ENCODE data around the gene NDN. TPM values are rescaled to one million over a fixed set of nuclear protein-coding genes. Genes with fewer than 3 reads are reported as not detected.

The NDN gene
- total RNA-seq (2012; rRNA removed): 40.1 and 50.3 TPM in 2 replicates
- polyA plus RNA-seq (2012; rRNA removed): 72.4 and 87.6 TPM in 2 replicates
- 39.5 and 73.9 TPM in 2 replicates for polyA plus RNA-seq (2012; cell fraction: cytosol; rRNA removed)
- 25.3 and 39.7 TPM in 2 replicates for polyA plus RNA-seq (2012; cell fraction: nucleus; rRNA removed; ENCODE audit: low replicate concordance)
- Bru-seq, nascent RNA: percentile 54 among the genes with signal in this experiment
- BruChase-seq, experiment 1, labeled RNA remaining after a 6-hour chase: percentile 73 among the genes with signal in this experiment
- percentile 49 among the genes with signal in this experiment for BruChase-seq, experiment 2, labeled RNA remaining after a 2-hour chase
- long read RNA-seq, transcript NDN-202 (1 exons, 1,627 nt): major isoform, 81 of 81 reads
- long read RNA-seq, partial matches to known transcripts: 0 of 81 reads
- long read RNA-seq, other reads (novel, unspliced or antisense): 0 of 81 reads

- Histone ChIP-seq H3K4me1 (ENCODE audit: control insufficient read depth, insufficient read depth, low read length) (peaks cover 3% of the 10 kb centered on the region; the same call in 1 of the 2 replicates), H3K36me3 (ENCODE audit: control insufficient read depth, insufficient read depth, low read length) (no peaks in the 10 kb centered on the region), H2BK20ac (ENCODE audit: low read depth, low read length) (no peak within 1 kb of the TSS), H3K79me1 (ENCODE audit: low read depth in 1 of 2, low read length in 2 of 2) (no peaks in the 10 kb centered on the region), H2AK9ac (replicated peaks; ENCODE audit: low read depth, low read length, poor library complexity) (peak within 1 kb of the TSS; percentile 42), H3K27ac (ENCODE audit: insufficient read depth, low read length) (peak within 1 kb of the TSS; percentile 86), H4K20me1 (ENCODE audit: insufficient read depth, low read length) (no peaks in the 10 kb centered on the region), H2AFZ (replicated peaks; ENCODE audit: low read length, poor library complexity) (peak within 1 kb of the TSS; percentile 85), H4K91ac (ENCODE audit: insufficient read depth, low read depth, low read length) (no peak within 1 kb of the TSS; the same call in 1 of the 2 replicates), H3K23ac (ENCODE audit: low read depth, low read length) (no peak within 1 kb of the TSS), H2BK5ac (ENCODE audit: low read depth, low read length, poor library complexity, severe bottlenecking) (no peak within 1 kb of the TSS), H3K56ac (ENCODE audit: extremely low read depth, insufficient read depth, low read length) (no peak within 1 kb of the TSS), H2AK5ac (ENCODE audit: low read depth, low read length) (no peak within 1 kb of the TSS), H3K9ac (ENCODE audit: low read depth, low read length) (peak within 1 kb of the TSS; percentile 94), H2BK120ac (ENCODE audit: low read depth, low read length) (no peak within 1 kb of the TSS), H4K5ac (ENCODE audit: low read depth, low read length) (peak within 1 kb of the TSS; percentile 85; the same call in 1 of the 2 replicates), H3K18ac (ENCODE audit: low read depth, low read length) (no peak within 1 kb of the TSS; the same call in 1 of the 2 replicates), H3K4ac (ENCODE audit: low read depth, low read length) (no peak within 1 kb of the TSS), H3K27me3 (ENCODE audit: control insufficient read depth, insufficient read depth, low read length) (no peaks in the 10 kb centered on the region), H3K9me3 (ENCODE audit: control insufficient read depth, insufficient read depth, low read length) (no peaks in the 10 kb centered on the region), H4K8ac (ENCODE audit: low read depth in 2 of 2, low read length in 2 of 2) (peak within 1 kb of the TSS; percentile 33 to 65; a peak in 1 of 4 replicates), H2BK15ac (ENCODE audit: low read depth, low read length) (no peak within 1 kb of the TSS), H3K9me1 (ENCODE audit: insufficient read depth, low read length) (no peaks in the 10 kb centered on the region), H3K4me3 (ENCODE audit: insufficient read depth, low read depth, low read length) (peak within 1 kb of the TSS; percentile 96), H3K14ac (replicated peaks; ENCODE audit: low read depth, low read length) (no peak within 1 kb of the TSS), H3K4me2 (ENCODE audit: low read depth, low read length) (peak within 1 kb of the TSS; percentile 81)
- DNase-seq (peak; percentile 52), ATAC-seq (ENCODE audit: low read depth) (peak; percentile 76)
- 40% methylated on average over 11 of the region's 38 CpGs; no CpG with 5 or more reads in 1 of the 2 experiments for WGBS, 2 experiments (ENCODE audit: extremely low coverage in 2 of 2, insufficient read length in 1 of 2)
- CTCF ChIA-PET: no interaction called here
- TF ChIP-seq CTCF (conservative IDR thresholded peaks at IDR 0.05; ENCODE audit: low read depth, low read length) (no peak), MAZ (IDR thresholded peaks at IDR 0.05; ENCODE audit: borderline replicate concordance, low read depth, low read length) (peak; percentile 28; the same call in 1 of the 2 replicates), MAFK (IDR thresholded peaks at IDR 0.05; ENCODE audit: low read depth, low read length) (no peak)
- intact Hi-C loops (cut with micrococcal nuclease): no loop called here
- POLR2A ChIA-PET (ENCODE audit: unreplicated experiment): no interaction called here
- BruUV-seq (replicated peaks): no TSS peak
- in situ Hi-C loops (cut with MboI; ENCODE audit: low sequenced_read_pairs): no loop called here
- dilution Hi-C loops (cut with HindIII; ENCODE audit: low sequenced_read_pairs, unreplicated experiment): no loop called here
These were observed at the start of gene NDN for GRCh38 chr15:23687143-23687470. TSS of gene NDN (minus strand) at chr15:23687305. CDS start at chr15:23687217, 88 bp downstream.

Data from IMR-90 (cell line).